ENCODE data around the gene PTPN23. TPM values are rescaled to one million over a fixed set of nuclear protein-coding genes. Genes with fewer than 3 reads are reported as not detected.
A peak's percentile ranks its signal among the peaks of the same experiment; 100 is the strongest.

The PTPN23 gene
- total and polyA plus RNA-seq, 10 donors, result 5.0 to 195 (median 39.9) TPM

- Histone ChIP-seq H3K4me3 (peak overlapping the region in 1 of 8 donors; percentile 44), H3K36me3 (peaks cover 0 to 97% (median 65%) of the 10 kb centered on the region in 6 donors), H3K4me1 (peaks cover 12 to 43% (median 23%) of the 10 kb centered on the region in 6 donors), H3K9me3 (no peaks in the 10 kb centered on the region), H3K27me3 (replicated peaks in 1 of 7) (no peaks in the 10 kb centered on the region), H3K27ac (peak overlapping the region; percentile 75 to 87 (median 82))
- TF ChIP-seq, protein P1, sequence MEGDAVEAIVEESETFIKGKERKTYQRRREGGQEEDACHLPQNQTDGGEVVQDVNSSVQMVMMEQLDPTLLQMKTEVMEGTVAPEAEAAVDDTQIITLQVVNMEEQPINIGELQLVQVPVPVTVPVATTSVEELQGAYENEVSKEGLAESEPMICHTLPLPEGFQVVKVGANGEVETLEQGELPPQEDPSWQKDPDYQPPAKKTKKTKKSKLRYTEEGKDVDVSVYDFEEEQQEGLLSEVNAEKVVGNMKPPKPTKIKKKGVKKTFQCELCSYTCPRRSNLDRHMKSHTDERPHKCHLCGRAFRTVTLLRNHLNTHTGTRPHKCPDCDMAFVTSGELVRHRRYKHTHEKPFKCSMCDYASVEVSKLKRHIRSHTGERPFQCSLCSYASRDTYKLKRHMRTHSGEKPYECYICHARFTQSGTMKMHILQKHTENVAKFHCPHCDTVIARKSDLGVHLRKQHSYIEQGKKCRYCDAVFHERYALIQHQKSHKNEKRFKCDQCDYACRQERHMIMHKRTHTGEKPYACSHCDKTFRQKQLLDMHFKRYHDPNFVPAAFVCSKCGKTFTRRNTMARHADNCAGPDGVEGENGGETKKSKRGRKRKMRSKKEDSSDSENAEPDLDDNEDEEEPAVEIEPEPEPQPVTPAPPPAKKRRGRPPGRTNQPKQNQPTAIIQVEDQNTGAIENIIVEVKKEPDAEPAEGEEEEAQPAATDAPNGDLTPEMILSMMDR (IDR thresholded peaks at IDR 0.05 in 8 of 11, conservative IDR thresholded peaks at IDR 0.05 in 3 of 11), result peak in 5 of 11 experiments; percentile 11 to 25 (median 17)
- no peak for TF ChIP-seq POLR2A (IDR thresholded peaks at IDR 0.05)
- TF ChIP-seq POLR2AphosphoS5 (IDR thresholded peaks at IDR 0.05), result peak; percentile 79 to 88 (median 84)
- WGBS, 5 donors, result 66 to 75% (median 72%) methylated on average over 9 to 13 of the region's 13 CpGs
- intact Hi-C loops (cut with DNase I; ENCODE audit: low total_unique reads), result loop anchor here (2.0 kb wide), 1 partner anchor 55 kb away; no protein-coding TSS in a partner anchor
- peak; percentile 86 for DNase-seq
Observed at GRCh38 chr3:47421741-47422649, 41.2 kb downstream of the PTPN23 start.

DNA sequence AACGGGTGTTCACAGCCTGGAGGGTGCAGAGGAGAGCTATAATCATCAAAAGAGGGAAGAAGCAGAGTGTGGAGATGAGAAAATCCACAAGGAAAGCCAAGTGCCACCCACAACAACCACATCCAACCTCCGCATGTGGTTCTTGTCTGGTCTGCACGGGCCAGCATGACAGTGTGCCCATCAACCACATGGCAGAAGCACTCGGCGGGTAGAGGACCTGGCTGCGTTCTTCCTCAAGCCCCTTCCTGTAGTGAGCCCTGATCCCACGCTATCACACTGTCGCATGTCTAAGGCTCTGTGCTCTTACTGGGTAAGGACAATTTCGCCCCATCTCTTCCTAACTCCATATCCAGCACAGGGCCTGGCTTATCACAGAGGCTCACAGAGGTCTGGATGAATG is 41.9 kb downstream of the PTPN23 start:
- intact Hi-C loops (cut with DNase I; ENCODE audit: low total_unique reads), result no loop called here
- H3K4me1 ChIP-seq, result peaks cover 12 to 43% (median 23%) of the 10 kb centered on the region in 6 donors
- WGBS, 5 donors, result 82 to 94% (median 91%) methylated on average over 8 to 9 of the region's 9 CpGs
- no peaks in the 10 kb centered on the region for H3K9me3 ChIP-seq
- peak; percentile 47 for DNase-seq
- H3K4me3 ChIP-seq, result no peak overlapping the region
- H3K27me3 ChIP-seq (replicated peaks in 1 of 7), result no peaks in the 10 kb centered on the region
- peak overlapping the region in 4 of 8 donors; percentile 80 to 87 (median 84) for H3K27ac ChIP-seq
- H3K36me3 ChIP-seq, result peaks cover 0 to 97% (median 63%) of the 10 kb centered on the region in 6 donors
- TF ChIP-seq, protein P1 (IDR thresholded peaks at IDR 0.05 in 8 of 11, conservative IDR thresholded peaks at IDR 0.05 in 3 of 11), result no peak
- TF ChIP-seq POLR2AphosphoS5 (IDR thresholded peaks at IDR 0.05) (no peak), POLR2A (IDR thresholded peaks at IDR 0.05) (no peak)

- WGBS, 5 donors, result 95 to 100% (median 96%) methylated on average over 6 to 8 of the region's 8 CpGs
- H3K36me3 ChIP-seq, result peaks cover 0 to 98% (median 65%) of the 10 kb centered on the region in 6 donors
- TF ChIP-seq POLR2A (IDR thresholded peaks at IDR 0.05), result no peak
- TF ChIP-seq, protein P1 (IDR thresholded peaks at IDR 0.05 in 8 of 11, conservative IDR thresholded peaks at IDR 0.05 in 3 of 11), result no peak
- no peak for TF ChIP-seq POLR2AphosphoS5 (IDR thresholded peaks at IDR 0.05)
- no peak overlapping the region for H3K4me3 ChIP-seq
- H3K27me3 ChIP-seq (replicated peaks in 1 of 7), result no peaks in the 10 kb centered on the region
- H3K9me3 ChIP-seq, result no peaks in the 10 kb centered on the region
- intact Hi-C loops (cut with DNase I; ENCODE audit: low total_unique reads), result no loop called here
- no peak overlapping the region for H3K27ac ChIP-seq
- DNase-seq, result no peak
- peaks cover 12 to 43% (median 23%) of the 10 kb centered on the region in 6 donors for H3K4me1 ChIP-seq
Observed at GRCh38 chr3:47423548-47424145, 42.8 kb downstream of the PTPN23 start.

Measured in spleen (tissue), 11 donors.